ENCODE results near the gene CEP120. TPM values are rescaled to one million over a fixed set of nuclear protein-coding genes. Genes with fewer than 3 reads are reported as not detected.
A peak's percentile ranks its signal among the peaks of the same experiment; 100 is the strongest.

CEP120 gene
- total and polyA plus RNA-seq, 2 experiments from 2014 or later: 7.5 to 16.4 TPM

DNA sequence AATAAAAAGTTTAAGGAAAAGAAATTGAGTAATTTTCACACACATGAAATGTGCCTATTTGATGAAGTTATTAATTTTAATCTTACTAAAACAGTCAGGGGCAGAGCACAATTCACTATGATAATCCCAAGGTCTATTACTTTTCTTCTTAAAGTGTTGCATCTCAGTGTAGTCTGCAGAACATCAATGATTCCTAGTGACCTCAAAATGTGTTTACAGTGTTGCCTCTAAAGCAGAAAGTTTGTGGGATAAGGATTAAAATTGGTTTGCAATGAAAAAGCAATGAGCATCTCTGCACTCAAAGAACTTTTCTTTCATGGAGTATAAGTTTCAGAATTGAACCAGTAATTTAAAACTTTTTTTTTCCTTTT, 63.0 kb downstream of the CEP120 start:
- no peaks in the 10 kb centered on the region for H3K27me3 ChIP-seq (replicated peaks; ENCODE audit: insufficient read depth)
- no peak overlapping the region for H2AFZ ChIP-seq
- no peak overlapping the region for H3K9ac ChIP-seq
- in situ Hi-C loops (cut with MboI): loop anchor here (10.0 kb wide), 1 partner anchor 465 kb away; no protein-coding TSS in a partner anchor
- no peak overlapping the region for H3K4me3 ChIP-seq
- no peak overlapping the region for H3K4me2 ChIP-seq (ENCODE audit: unreplicated experiment)
- H3K27ac ChIP-seq: no peak overlapping the region
- no peaks in the 10 kb centered on the region for H3K9me2 ChIP-seq (ENCODE audit: insufficient read depth)
- H3F3A ChIP-seq (ENCODE audit: insufficient read depth): peaks cover 7% of the 10 kb centered on the region; the same call in 1 of the 2 replicates
- no peak for DNase-seq
- H3K9me3 ChIP-seq (ENCODE audit: low read depth): no peaks in the 10 kb centered on the region
- H3K79me2 ChIP-seq (ENCODE audit: insufficient read depth): no peaks in the 10 kb centered on the region
- TF ChIP-seq EZH2 (IDR thresholded peaks at IDR 0.05; ENCODE audit: insufficient read depth, poor library complexity, severe bottlenecking): no peak
- no peak for TF ChIP-seq EZH2phosphoT487 (IDR thresholded peaks at IDR 0.05; ENCODE audit: insufficient read depth, low read depth)
- peaks cover 5% of the 10 kb centered on the region; the same call in 1 of the 2 replicates for H3K4me1 ChIP-seq (ENCODE audit: insufficient read depth)
- no peaks in the 10 kb centered on the region for H4K20me1 ChIP-seq (ENCODE audit: insufficient read depth)
- H3K36me3 ChIP-seq (ENCODE audit: low read depth): peaks cover 24% of the 10 kb centered on the region

DNA sequence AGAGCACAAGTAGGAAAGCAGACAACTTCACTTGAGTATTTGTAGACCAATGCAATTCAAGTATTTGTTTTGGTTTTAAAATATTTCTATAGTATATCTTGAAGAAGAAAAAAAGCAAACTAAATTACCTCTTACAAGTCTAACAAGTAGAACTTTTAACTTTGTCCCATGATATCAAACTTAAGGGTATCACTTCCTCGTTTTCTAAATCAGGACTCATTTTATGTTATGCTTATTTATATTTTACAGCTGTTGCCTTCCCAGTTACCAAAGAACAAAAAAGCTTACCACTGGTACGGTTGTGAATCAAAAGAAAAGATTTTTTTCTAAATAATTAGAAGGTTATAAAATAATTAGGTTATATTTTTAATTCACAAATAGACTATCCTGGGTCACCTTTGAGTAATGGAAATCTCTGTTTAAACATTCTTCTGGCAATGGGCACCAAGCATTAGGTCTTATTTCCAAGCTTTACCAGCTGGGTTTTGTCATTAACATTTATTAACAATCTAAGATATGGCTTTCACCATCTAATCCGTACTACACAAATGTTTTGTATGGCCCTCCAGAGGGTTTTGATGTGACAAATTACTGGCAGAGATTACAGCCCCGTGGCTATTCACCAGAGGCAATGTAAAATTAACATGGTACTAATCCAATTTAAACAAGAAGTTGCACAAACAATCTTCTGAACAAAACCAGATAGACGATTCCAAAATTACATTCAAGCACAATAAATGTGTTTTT, 63.6 kb downstream of the CEP120 start:
- Histone ChIP-seq H3K9ac (no peak overlapping the region), H3K9me3 (ENCODE audit: low read depth) (no peaks in the 10 kb centered on the region), H3K27ac (no peak overlapping the region), H2AFZ (no peak overlapping the region), H3K4me1 (ENCODE audit: insufficient read depth) (no peaks in the 10 kb centered on the region), H3F3A (ENCODE audit: insufficient read depth) (peaks cover 7% of the 10 kb centered on the region; the same call in 1 of the 2 replicates), H3K9me2 (ENCODE audit: insufficient read depth) (no peaks in the 10 kb centered on the region), H3K4me3 (no peak overlapping the region), H3K36me3 (ENCODE audit: low read depth) (peaks cover 24% of the 10 kb centered on the region), H4K20me1 (ENCODE audit: insufficient read depth) (no peaks in the 10 kb centered on the region), H3K27me3 (replicated peaks; ENCODE audit: insufficient read depth) (no peaks in the 10 kb centered on the region), H3K79me2 (ENCODE audit: insufficient read depth) (no peaks in the 10 kb centered on the region), H3K4me2 (ENCODE audit: unreplicated experiment) (no peak overlapping the region)
- TF ChIP-seq EZH2 (IDR thresholded peaks at IDR 0.05; ENCODE audit: insufficient read depth, poor library complexity, severe bottlenecking): no peak
- no peak for TF ChIP-seq EZH2phosphoT487 (IDR thresholded peaks at IDR 0.05; ENCODE audit: insufficient read depth, low read depth)
- DNase-seq: peak; percentile 2
- WGBS, 2 experiments (ENCODE audit: low coverage in 1 of 2, low lambda C conversion rate in 2 of 2, missing lambda C conversion rate in 2 of 2): 37 to 40% methylated on average over 5 of the region's 5 CpGs
- in situ Hi-C loops (cut with MboI): loop anchor here (10.0 kb wide), 1 partner anchor 465 kb away; no protein-coding TSS in a partner anchor

DNA sequence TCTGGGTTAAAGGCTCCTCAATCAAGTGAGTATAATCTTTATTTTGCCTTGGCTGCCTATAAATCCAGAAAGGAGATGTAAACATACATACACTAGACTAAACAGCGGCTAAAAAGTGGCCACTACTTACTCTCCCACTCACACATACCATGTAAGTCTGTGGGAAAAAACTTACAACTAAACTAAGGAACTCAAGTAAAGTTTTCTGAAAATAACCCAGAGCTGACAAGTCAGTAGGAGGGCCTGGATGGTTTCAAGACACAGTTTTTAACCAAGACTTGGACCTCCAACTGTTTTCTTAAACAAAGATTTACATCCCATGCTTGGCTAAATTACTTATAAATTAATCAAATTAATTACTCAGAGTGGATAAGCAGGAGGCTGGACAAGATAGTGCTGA, 64.5 kb downstream of the CEP120 start:
- DNase-seq: no peak
- TF ChIP-seq EZH2 (IDR thresholded peaks at IDR 0.05; ENCODE audit: insufficient read depth, poor library complexity, severe bottlenecking) (no peak), EZH2phosphoT487 (IDR thresholded peaks at IDR 0.05; ENCODE audit: insufficient read depth, low read depth) (no peak)
- Histone ChIP-seq H3K79me2 (ENCODE audit: insufficient read depth) (no peaks in the 10 kb centered on the region), H2AFZ (no peak overlapping the region), H3F3A (ENCODE audit: insufficient read depth) (peaks cover 7% of the 10 kb centered on the region; the same call in 1 of the 2 replicates), H4K20me1 (ENCODE audit: insufficient read depth) (no peaks in the 10 kb centered on the region), H3K9me3 (ENCODE audit: low read depth) (no peaks in the 10 kb centered on the region), H3K36me3 (ENCODE audit: low read depth) (peaks cover 24% of the 10 kb centered on the region), H3K4me3 (no peak overlapping the region), H3K27ac (no peak overlapping the region), H3K27me3 (replicated peaks; ENCODE audit: insufficient read depth) (no peaks in the 10 kb centered on the region), H3K4me1 (ENCODE audit: insufficient read depth) (no peaks in the 10 kb centered on the region), H3K9ac (no peak overlapping the region), H3K9me2 (ENCODE audit: insufficient read depth) (no peaks in the 10 kb centered on the region), H3K4me2 (ENCODE audit: unreplicated experiment) (no peak overlapping the region)
- in situ Hi-C loops (cut with MboI): no loop called here
- 100% methylated on average over 1 of the region's 1 CpG for WGBS, 2 experiments (ENCODE audit: low coverage in 1 of 2, low lambda C conversion rate in 2 of 2, missing lambda C conversion rate in 2 of 2)

DNA sequence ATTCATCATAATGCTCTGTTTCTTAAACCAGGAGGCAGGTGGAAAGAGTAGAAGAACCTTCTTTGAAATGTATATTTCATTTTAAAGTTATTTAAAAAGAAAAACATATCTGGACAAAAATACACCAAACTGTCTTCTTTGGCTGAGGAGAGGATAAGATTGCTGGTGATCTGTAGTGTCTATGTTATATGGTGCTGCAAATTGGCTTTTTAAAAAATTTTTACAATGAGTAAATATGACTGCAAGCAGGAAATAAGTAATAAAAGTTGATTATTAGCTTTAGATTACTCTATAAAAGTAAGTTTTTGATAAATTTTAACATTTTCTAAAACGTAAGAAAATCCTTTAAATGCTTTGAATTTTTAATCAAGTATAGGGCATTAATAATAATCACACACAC, 64.9 kb downstream of the CEP120 start:
- Histone ChIP-seq H4K20me1 (ENCODE audit: insufficient read depth) (no peaks in the 10 kb centered on the region), H3K4me1 (ENCODE audit: insufficient read depth) (no peaks in the 10 kb centered on the region), H3K79me2 (ENCODE audit: insufficient read depth) (no peaks in the 10 kb centered on the region), H3K4me3 (no peak overlapping the region), H3K9me3 (ENCODE audit: low read depth) (no peaks in the 10 kb centered on the region), H3K9ac (no peak overlapping the region), H3F3A (ENCODE audit: insufficient read depth) (peaks cover 7% of the 10 kb centered on the region; the same call in 1 of the 2 replicates), H3K36me3 (ENCODE audit: low read depth) (peaks cover 24% of the 10 kb centered on the region), H3K4me2 (ENCODE audit: unreplicated experiment) (no peak overlapping the region), H3K27me3 (replicated peaks; ENCODE audit: insufficient read depth) (no peaks in the 10 kb centered on the region), H3K27ac (no peak overlapping the region), H2AFZ (no peak overlapping the region), H3K9me2 (ENCODE audit: insufficient read depth) (no peaks in the 10 kb centered on the region)
- in situ Hi-C loops (cut with MboI): no loop called here
- no peak for DNase-seq
- WGBS, 2 experiments (ENCODE audit: low coverage in 1 of 2, low lambda C conversion rate in 2 of 2, missing lambda C conversion rate in 2 of 2): 96 to 100% methylated on average over 1 of the region's 1 CpG
- TF ChIP-seq EZH2phosphoT487 (IDR thresholded peaks at IDR 0.05; ENCODE audit: insufficient read depth, low read depth) (no peak), EZH2 (IDR thresholded peaks at IDR 0.05; ENCODE audit: insufficient read depth, poor library complexity, severe bottlenecking) (no peak)
